ENCODE results near the gene TMEM202. TPM values are rescaled to one million over a fixed set of nuclear protein-coding genes. Genes with fewer than 3 reads are reported as not detected.

The TMEM202 gene
- total RNA-seq, 5 donors from 2014 or later (not counting 1 experiment from before 2014, with no cell fraction given), result not detected

DNA sequence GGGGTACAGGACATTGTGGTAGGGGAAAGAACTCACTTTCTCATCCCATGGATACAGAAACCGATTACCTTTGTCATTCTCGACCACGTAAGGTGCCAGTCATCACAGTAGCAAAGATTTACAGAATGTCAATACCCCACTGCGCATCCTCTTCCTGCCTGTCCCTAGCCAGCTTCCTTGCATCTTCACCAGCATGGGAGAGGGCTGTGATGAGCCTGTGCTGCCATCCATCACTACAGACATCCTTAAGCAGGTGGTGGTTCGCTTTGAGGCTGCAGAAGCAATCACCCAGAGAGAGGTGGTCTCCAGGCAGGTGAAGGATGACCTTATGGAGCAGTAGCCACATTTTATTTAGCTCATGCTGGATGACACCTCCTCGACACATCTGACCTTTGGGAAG lies 52.7 kb downstream of the TMEM202 start:
- no peaks in the 10 kb centered on the region for H3K36me3 ChIP-seq (ENCODE audit: control insufficient read depth in 2 of 2, extremely low read depth in 1 of 2, insufficient read depth in 1 of 2, low read length in 1 of 2)
- ChIA-PET POLR2A (no interaction called here), CTCF (no interaction called here)
- H3K27ac ChIP-seq (ENCODE audit: low read length), result no peak overlapping the region
- no peak for DNase-seq
- H3K4me3 ChIP-seq (ENCODE audit: control insufficient read depth in 1 of 2, extremely low read depth in 1 of 2, low read length in 1 of 2), result no peak overlapping the region
- Mint-ChIP-seq H3K27me3 (peaks cover 5 to 7% of the 10 kb centered on the region in 2 donors), H3K36me3 (no peaks in the 10 kb centered on the region), H3K4me1 (no peaks in the 10 kb centered on the region), H3K9me3 (no peaks in the 10 kb centered on the region), H3K27ac (no peak overlapping the region), H3K4me3 (no peak overlapping the region)
- H3K9me3 ChIP-seq, result no peaks in the 10 kb centered on the region
- ATAC-seq (replicated peaks in 1 of 4), result no peak
- H3K4me1 ChIP-seq (ENCODE audit: control insufficient read depth in 1 of 2, extremely low read depth in 1 of 2, insufficient read depth in 2 of 2, low read length in 2 of 2), result no peaks in the 10 kb centered on the region
- WGBS (ENCODE audit: insufficient coverage), result 45% methylated on average over 1 of the region's 6 CpGs
- peaks cover 0 to 6% of the 10 kb centered on the region in 2 experiments for H3K27me3 ChIP-seq (replicated peaks in 1 of 2; ENCODE audit: control insufficient read depth in 2 of 2, extremely low read depth in 1 of 2, insufficient read depth in 2 of 2, low read length in 1 of 2)

GRCh38 chr15:72451224-72451623 lies 53.1 kb downstream of the TMEM202 start:
- Histone ChIP-seq H3K27me3 (replicated peaks in 1 of 2; ENCODE audit: control insufficient read depth in 2 of 2, extremely low read depth in 1 of 2, insufficient read depth in 2 of 2, low read length in 1 of 2) (peaks cover 0 to 6% of the 10 kb centered on the region in 2 experiments), H3K36me3 (ENCODE audit: control insufficient read depth in 2 of 2, extremely low read depth in 1 of 2, insufficient read depth in 1 of 2, low read length in 1 of 2) (no peaks in the 10 kb centered on the region), H3K4me1 (ENCODE audit: control insufficient read depth in 1 of 2, extremely low read depth in 1 of 2, insufficient read depth in 2 of 2, low read length in 2 of 2) (no peaks in the 10 kb centered on the region), H3K27ac (ENCODE audit: low read length) (no peak overlapping the region), H3K9me3 (no peaks in the 10 kb centered on the region), H3K4me3 (ENCODE audit: control insufficient read depth in 1 of 2, extremely low read depth in 1 of 2, low read length in 1 of 2) (no peak overlapping the region)
- Mint-ChIP-seq H3K27me3 (peaks cover 5 to 7% of the 10 kb centered on the region in 2 donors), H3K4me3 (no peak overlapping the region), H3K27ac (no peak overlapping the region), H3K36me3 (no peaks in the 10 kb centered on the region), H3K4me1 (no peaks in the 10 kb centered on the region), H3K9me3 (no peaks in the 10 kb centered on the region)
- DNase-seq, result no peak
- ChIA-PET POLR2A (no interaction called here), CTCF (no interaction called here)
- WGBS (ENCODE audit: insufficient coverage), result 84% methylated on average over 4 of the region's 9 CpGs
- ATAC-seq (replicated peaks in 1 of 4), result no peak

DNA sequence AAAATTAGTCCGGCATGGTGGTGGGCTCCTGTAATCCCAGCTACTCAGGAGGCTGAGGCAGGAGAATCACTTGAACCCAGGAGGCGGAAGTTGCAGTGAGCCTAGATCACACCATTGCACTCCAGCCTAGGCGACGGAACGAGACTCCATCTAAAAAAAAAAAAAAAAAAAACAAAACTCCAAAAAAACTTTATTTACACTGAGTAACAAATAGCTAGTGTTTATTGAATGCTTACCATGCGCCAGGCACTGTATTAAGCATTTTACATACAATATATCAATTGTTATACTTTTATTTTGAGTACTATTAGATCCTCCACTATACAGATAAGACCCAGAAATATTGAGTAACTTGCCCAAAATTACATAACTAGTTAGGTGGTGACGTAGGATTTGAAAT lies 58.6 kb downstream of the TMEM202 start:
- Mint-ChIP-seq H3K27me3 (no peaks in the 10 kb centered on the region), H3K4me1 (peaks cover 4 to 5% (median 4%) of the 10 kb centered on the region in 3 donors), H3K4me3 (no peak overlapping the region), H3K36me3 (no peaks in the 10 kb centered on the region), H3K27ac (no peak overlapping the region), H3K9me3 (no peaks in the 10 kb centered on the region)
- Histone ChIP-seq H3K36me3 (ENCODE audit: control insufficient read depth in 2 of 2, extremely low read depth in 1 of 2, insufficient read depth in 1 of 2, low read length in 1 of 2) (no peaks in the 10 kb centered on the region), H3K4me3 (ENCODE audit: control insufficient read depth in 1 of 2, extremely low read depth in 1 of 2, low read length in 1 of 2) (no peak overlapping the region), H3K4me1 (ENCODE audit: control insufficient read depth in 1 of 2, extremely low read depth in 1 of 2, insufficient read depth in 2 of 2, low read length in 2 of 2) (no peaks in the 10 kb centered on the region), H3K27ac (ENCODE audit: low read length) (no peak overlapping the region), H3K27me3 (replicated peaks in 1 of 2; ENCODE audit: control insufficient read depth in 2 of 2, extremely low read depth in 1 of 2, insufficient read depth in 2 of 2, low read length in 1 of 2) (no peaks in the 10 kb centered on the region), H3K9me3 (no peaks in the 10 kb centered on the region)
- ChIA-PET POLR2A (interaction anchor here in 1 of 2 donors (0.6 kb wide), 1 partner anchor 276 kb away, joined by 3 read pairs; no protein-coding TSS in a partner anchor), CTCF (interaction anchor here in 1 of 2 donors (0.6 kb wide), 1 partner anchor 60 kb away, joined by 3 read pairs; no protein-coding TSS in a partner anchor)
- ATAC-seq (replicated peaks in 1 of 4) (no peak), DNase-seq (no peak)
- WGBS (ENCODE audit: insufficient coverage), result 80% methylated on average over 1 of the region's 7 CpGs

Other genes with a start within 250 kb of the TMEM202 start
- gene GRAMD2A, start 200.5 kb upstream of the TMEM202 start, total RNA-seq, result not detected
- 100 to 1,000 TPM; 293 to 412 (median 370) TPM for gene PKM, start 167.1 kb upstream of the TMEM202 start, total RNA-seq
- 100 to 1,000 TPM in 3 of 5 donors, 10 to 100 TPM in 2; 94.4 to 132 (median 101) TPM for gene PARP6, start 125.8 kb upstream of the TMEM202 start, total RNA-seq
- 1 to 10 TPM; 1.8 to 5.6 (median 3.0) TPM for gene CELF6, start 78.1 kb upstream of the TMEM202 start, total RNA-seq
- 100 to 1,000 TPM in 1 of 5 donors, 10 to 100 TPM in 4; 78.2 to 101 (median 88.4) TPM for gene HEXA, start 22.3 kb upstream of the TMEM202 start, total RNA-seq
- gene ARIH1, start 76.0 kb downstream of the TMEM202 start, total RNA-seq, result 100 to 1,000 TPM; 163 to 207 (median 178) TPM